ENCODE data around the gene SEC24B. TPM values are rescaled to one million over a fixed set of nuclear protein-coding genes. Genes with fewer than 3 reads are reported as not detected.
"Not testable (repeated sequence)": the region's sequence is repeated elsewhere in the genome, so short reads cannot be mapped to it uniquely, and the experiment has no call there.

SEC24B gene
- total and polyA plus RNA-seq, 4 experiments from 2014 or later: 12.1 to 37.7 (median 32.4) TPM

GRCh38 chr4:109444182-109444844 is 10.7 kb downstream of the SEC24B start:
- no peak overlapping the region for H3K27ac ChIP-seq (ENCODE audit: low read depth, low read length)
- ChIA-PET POLR2A (ENCODE audit: partially characterized antibody) (interaction anchor here (0.7 kb wide), 1 partner anchor 256 kb away, joined by 4 read pairs; no protein-coding TSS in a partner anchor), CTCF (ENCODE audit: partially characterized antibody) (interaction anchor here (0.6 to 1.8 kb wide), 4 partner anchors 11 to 360 kb away, joined by 3 to 12 read pairs (median 3); partner anchors contain the start of gene SEC24B)
- peaks cover 61% of the 10 kb centered on the region for H3K4me1 ChIP-seq (ENCODE audit: insufficient read depth, low read length)
- Mint-ChIP-seq H3K4me1 (peaks cover 45 to 80% (median 65%) of the 10 kb centered on the region in 4 donors), H3K27ac (peak overlapping the region in 2 of 7 donors; percentile 73 to 82), H3K36me3 (peaks cover 15 to 29% of the 10 kb centered on the region in 2 donors), H3K4me3 (peak overlapping the region in 3 of 8 donors; percentile 27 to 44 (median 44)), H3K9me3 (peaks cover 0 to 2% (median 0%) of the 10 kb centered on the region in 8 donors), H3K27me3 (no peaks in the 10 kb centered on the region)
- H3K9me3 ChIP-seq (ENCODE audit: control insufficient read depth in 1 of 2, low read length in 2 of 2): no peaks in the 10 kb centered on the region
- DNase-seq: no peak
- H3K27me3 ChIP-seq (ENCODE audit: insufficient read depth, low read length): no peaks in the 10 kb centered on the region
- H3K4me3 ChIP-seq (ENCODE audit: low read length in 2 of 2): no peak overlapping the region
- intact Hi-C loops (cut with micrococcal nuclease): no loop called here
- peaks cover 6% of the 10 kb centered on the region for H3K36me3 ChIP-seq (ENCODE audit: insufficient read depth, low read length)

DNA sequence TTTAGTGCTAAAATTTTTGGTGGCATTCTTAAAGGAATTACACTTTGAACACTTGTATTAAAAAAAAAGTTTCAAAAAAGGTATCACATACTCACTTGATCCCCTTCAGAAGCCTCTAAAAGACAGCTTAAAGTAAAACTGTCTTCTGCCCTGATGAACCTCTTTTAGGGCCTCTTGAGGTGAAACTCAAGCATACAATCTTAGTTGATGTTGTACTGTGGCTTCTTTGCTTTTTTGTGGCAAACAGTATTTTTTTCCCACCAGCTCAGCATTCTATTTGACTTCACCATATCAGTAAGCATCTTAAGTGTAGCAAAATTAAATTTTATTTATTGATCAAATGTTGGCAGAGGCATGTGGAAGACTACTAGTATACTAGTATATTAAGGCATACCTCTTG is 13.7 kb downstream of the SEC24B start:
- H3K4me3 Mint-ChIP-seq: no peak overlapping the region
- no peaks in the 10 kb centered on the region for H3K27me3 Mint-ChIP-seq
- peaks cover 0 to 2% (median 0%) of the 10 kb centered on the region in 8 donors for H3K9me3 Mint-ChIP-seq
- H3K4me3 ChIP-seq (ENCODE audit: low read length in 2 of 2): no peak overlapping the region
- peaks cover 42 to 74% (median 52%) of the 10 kb centered on the region in 4 donors for H3K4me1 Mint-ChIP-seq
- ChIA-PET CTCF (ENCODE audit: partially characterized antibody) (interaction anchor here (1.1 to 1.5 kb wide), 2 partner anchors 14 to 83 kb away, joined by 3 to 5 read pairs; partner anchors contain the start of gene SEC24B), POLR2A (ENCODE audit: partially characterized antibody) (interaction anchor here (1.4 kb wide), 1 partner anchor 13 kb away, joined by 6 read pairs; the partner anchor contains the start of gene SEC24B)
- peaks cover 49% of the 10 kb centered on the region for H3K4me1 ChIP-seq (ENCODE audit: insufficient read depth, low read length)
- H3K9me3 ChIP-seq (ENCODE audit: control insufficient read depth in 1 of 2, low read length in 2 of 2): no peaks in the 10 kb centered on the region
- DNase-seq: no peak
- peaks cover 17% of the 10 kb centered on the region for H3K36me3 ChIP-seq (ENCODE audit: insufficient read depth, low read length)
- no peak overlapping the region for H3K27ac ChIP-seq (ENCODE audit: low read depth, low read length)
- H3K27ac Mint-ChIP-seq: peak overlapping the region in 2 of 7 donors; percentile 17 to 24
- H3K36me3 Mint-ChIP-seq: peaks cover 36 to 51% of the 10 kb centered on the region in 2 donors
- intact Hi-C loops (cut with micrococcal nuclease): no loop called here
- no peaks in the 10 kb centered on the region for H3K27me3 ChIP-seq (ENCODE audit: insufficient read depth, low read length)

GRCh38 chr4:109451544-109452273 is 18.1 kb downstream of the SEC24B start:
- H3K4me1 ChIP-seq (ENCODE audit: insufficient read depth, low read length): peaks cover 35% of the 10 kb centered on the region
- Mint-ChIP-seq H3K36me3 (peaks cover 46 to 60% of the 10 kb centered on the region in 2 donors), H3K4me1 (peaks cover 37 to 66% (median 52%) of the 10 kb centered on the region in 4 donors), H3K27ac (peak overlapping the region in 1 of 7 donors; percentile 41), H3K9me3 (no peaks in the 10 kb centered on the region), H3K4me3 (no peak overlapping the region), H3K27me3 (no peaks in the 10 kb centered on the region)
- no peak overlapping the region for H3K4me3 ChIP-seq (ENCODE audit: low read length in 2 of 2)
- no peak overlapping the region for H3K27ac ChIP-seq (ENCODE audit: low read depth, low read length)
- no peak for DNase-seq
- H3K9me3 ChIP-seq (ENCODE audit: control insufficient read depth in 1 of 2, low read length in 2 of 2): no peaks in the 10 kb centered on the region
- intact Hi-C loops (cut with micrococcal nuclease): no loop called here
- CTCF ChIA-PET (ENCODE audit: partially characterized antibody): no interaction called here
- peaks cover 11% of the 10 kb centered on the region for H3K36me3 ChIP-seq (ENCODE audit: insufficient read depth, low read length)
- POLR2A ChIA-PET (ENCODE audit: partially characterized antibody): interaction anchor here (0.6 kb wide), 1 partner anchor 802 kb away, joined by 3 read pairs; no protein-coding TSS in a partner anchor
- H3K27me3 ChIP-seq (ENCODE audit: insufficient read depth, low read length): no peaks in the 10 kb centered on the region

DNA sequence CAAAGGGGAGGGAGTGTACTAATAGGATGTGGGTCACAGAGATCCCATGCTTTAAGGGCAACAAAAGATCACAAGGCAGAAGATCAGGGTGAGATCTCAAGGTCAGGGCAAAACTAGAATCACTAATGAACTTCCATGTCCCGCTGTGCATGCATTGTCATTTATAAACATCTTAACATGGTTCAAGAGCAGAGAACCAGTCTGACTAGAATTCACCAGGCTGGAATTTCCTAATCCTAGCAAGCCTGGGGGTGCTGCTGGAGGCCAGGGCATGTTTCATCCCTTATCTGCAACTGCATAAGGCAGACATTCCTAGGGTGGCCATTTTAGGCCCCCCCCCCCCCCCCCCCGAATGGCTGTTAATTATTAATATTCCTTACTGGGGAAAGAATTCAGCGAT is 19.5 kb downstream of the SEC24B start:
- H3K27ac Mint-ChIP-seq; H3K27me3 ChIP-seq (ENCODE audit: insufficient read depth, low read length); DNase-seq; CTCF ChIA-PET (ENCODE audit: partially characterized antibody); H3K9me3 Mint-ChIP-seq; H3K9me3 ChIP-seq (ENCODE audit: control insufficient read depth in 1 of 2, low read length in 2 of 2); H3K4me3 Mint-ChIP-seq; H3K27me3 Mint-ChIP-seq; H3K4me3 ChIP-seq (ENCODE audit: low read length in 2 of 2); H3K27ac ChIP-seq (ENCODE audit: low read depth, low read length); POLR2A ChIA-PET (ENCODE audit: partially characterized antibody); intact Hi-C loops (cut with micrococcal nuclease): not testable (repeated sequence)
- Histone ChIP-seq H3K4me1 (ENCODE audit: insufficient read depth, low read length) (peaks cover 22% of the 10 kb centered on the region), H3K36me3 (ENCODE audit: insufficient read depth, low read length) (peaks cover 11% of the 10 kb centered on the region)
- Mint-ChIP-seq H3K4me1 (peaks cover 32 to 62% (median 49%) of the 10 kb centered on the region in 4 donors), H3K36me3 (peaks cover 54 to 56% of the 10 kb centered on the region in 2 donors)

DNA sequence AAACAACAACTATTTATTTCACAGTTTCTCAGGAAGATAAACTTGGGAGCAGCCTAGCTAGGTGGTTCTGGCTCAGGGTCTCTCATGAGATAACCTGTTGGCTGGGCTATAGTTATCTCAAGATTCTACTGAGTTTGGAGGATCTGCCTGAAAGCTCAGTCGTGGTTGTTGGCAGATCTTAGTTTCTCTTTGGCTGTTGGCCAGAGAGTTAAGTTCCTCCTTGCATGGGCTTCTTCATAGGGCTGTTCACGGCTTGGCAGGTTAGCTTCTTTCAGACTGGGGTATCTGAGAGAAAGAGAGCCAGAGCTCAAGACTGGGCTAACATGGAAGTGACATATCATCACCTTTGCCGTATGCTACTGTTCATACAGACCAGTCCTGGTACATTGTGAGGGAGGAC is 28.7 kb downstream of the SEC24B start:
- H3K36me3 Mint-ChIP-seq: peaks cover 44 to 45% of the 10 kb centered on the region in 2 donors
- Histone ChIP-seq H3K9me3 (ENCODE audit: control insufficient read depth in 1 of 2, low read length in 2 of 2) (no peaks in the 10 kb centered on the region), H3K4me3 (ENCODE audit: low read length in 2 of 2) (no peak overlapping the region), H3K36me3 (ENCODE audit: insufficient read depth, low read length) (peaks cover 27% of the 10 kb centered on the region), H3K27ac (ENCODE audit: low read depth, low read length) (no peak overlapping the region), H3K27me3 (ENCODE audit: insufficient read depth, low read length) (no peaks in the 10 kb centered on the region), H3K4me1 (ENCODE audit: insufficient read depth, low read length) (no peaks in the 10 kb centered on the region)
- H3K27ac Mint-ChIP-seq: peak overlapping the region in 1 of 7 donors; percentile 12
- POLR2A ChIA-PET (ENCODE audit: partially characterized antibody): no interaction called here
- H3K27me3 Mint-ChIP-seq: no peaks in the 10 kb centered on the region
- peaks cover 0 to 1% (median 0%) of the 10 kb centered on the region in 8 donors for H3K9me3 Mint-ChIP-seq
- H3K4me3 Mint-ChIP-seq: no peak overlapping the region
- peaks cover 24 to 44% (median 28%) of the 10 kb centered on the region in 4 donors for H3K4me1 Mint-ChIP-seq
- intact Hi-C loops (cut with micrococcal nuclease): no loop called here
- CTCF ChIA-PET (ENCODE audit: partially characterized antibody): interaction anchor here (0.8 to 1.9 kb wide), 4 partner anchors 16 to 516 kb away, joined by 3 to 9 read pairs (median 4); partner anchors contain the start of gene SEC24B
- DNase-seq: no peak

GRCh38 chr4:109462802-109463201 is 29.2 kb downstream of the SEC24B start:
- no peaks in the 10 kb centered on the region for H3K27me3 Mint-ChIP-seq
- Histone ChIP-seq H3K27me3 (ENCODE audit: insufficient read depth, low read length) (no peaks in the 10 kb centered on the region), H3K4me3 (ENCODE audit: low read length in 2 of 2) (no peak overlapping the region), H3K36me3 (ENCODE audit: insufficient read depth, low read length) (peaks cover 27% of the 10 kb centered on the region), H3K9me3 (ENCODE audit: control insufficient read depth in 1 of 2, low read length in 2 of 2) (no peaks in the 10 kb centered on the region), H3K27ac (ENCODE audit: low read depth, low read length) (no peak overlapping the region), H3K4me1 (ENCODE audit: insufficient read depth, low read length) (no peaks in the 10 kb centered on the region)
- peaks cover 20 to 44% (median 25%) of the 10 kb centered on the region in 4 donors for H3K4me1 Mint-ChIP-seq
- H3K36me3 Mint-ChIP-seq: peaks cover 40 to 46% of the 10 kb centered on the region in 2 donors
- DNase-seq: no peak
- intact Hi-C loops (cut with micrococcal nuclease): no loop called here
- H3K4me3 Mint-ChIP-seq: no peak overlapping the region
- POLR2A ChIA-PET (ENCODE audit: partially characterized antibody): no interaction called here
- CTCF ChIA-PET (ENCODE audit: partially characterized antibody): interaction anchor here (0.9 to 1.9 kb wide), 3 partner anchors 16 to 364 kb away, joined by 3 to 9 read pairs (median 3); partner anchors contain the start of gene SEC24B
- H3K9me3 Mint-ChIP-seq: peaks cover 0 to 1% (median 0%) of the 10 kb centered on the region in 8 donors
- peak overlapping the region in 2 of 7 donors; percentile 12 to 18 for H3K27ac Mint-ChIP-seq

DNA sequence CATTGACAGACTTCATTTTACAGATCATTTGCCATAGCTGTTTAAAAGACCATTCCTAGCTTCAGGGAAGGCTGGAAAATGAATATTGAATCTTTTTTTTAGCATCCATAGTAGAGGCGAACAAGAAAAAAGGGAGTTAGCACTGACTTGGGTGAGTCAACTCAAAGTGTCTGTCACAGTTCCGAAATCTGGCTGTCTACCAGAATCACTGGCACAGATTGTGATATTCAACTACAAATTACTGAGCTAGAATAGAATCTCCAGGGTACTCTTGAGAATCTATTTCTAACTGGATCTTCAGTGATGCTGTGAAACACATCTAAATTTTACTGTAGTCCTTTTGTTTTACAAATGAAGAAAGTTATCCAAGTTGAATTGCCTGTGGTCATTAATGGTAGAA is 31.5 kb downstream of the SEC24B start:
- no peak for DNase-seq
- ChIA-PET CTCF (ENCODE audit: partially characterized antibody) (interaction anchor here (0.6 kb wide), 1 partner anchor 514 kb away, joined by 3 read pairs; no protein-coding TSS in a partner anchor), POLR2A (ENCODE audit: partially characterized antibody) (no interaction called here)
- Histone ChIP-seq H3K27ac (ENCODE audit: low read depth, low read length) (no peak overlapping the region), H3K4me3 (ENCODE audit: low read length in 2 of 2) (no peak overlapping the region), H3K4me1 (ENCODE audit: insufficient read depth, low read length) (peaks cover 3% of the 10 kb centered on the region), H3K36me3 (ENCODE audit: insufficient read depth, low read length) (peaks cover 27% of the 10 kb centered on the region), H3K9me3 (ENCODE audit: control insufficient read depth in 1 of 2, low read length in 2 of 2) (no peaks in the 10 kb centered on the region), H3K27me3 (ENCODE audit: insufficient read depth, low read length) (no peaks in the 10 kb centered on the region)
- no peak overlapping the region for H3K27ac Mint-ChIP-seq
- H3K4me1 Mint-ChIP-seq: peaks cover 25 to 53% (median 37%) of the 10 kb centered on the region in 4 donors
- no peaks in the 10 kb centered on the region for H3K9me3 Mint-ChIP-seq
- H3K4me3 Mint-ChIP-seq: no peak overlapping the region
- H3K27me3 Mint-ChIP-seq: no peaks in the 10 kb centered on the region
- intact Hi-C loops (cut with micrococcal nuclease): no loop called here
- peaks cover 42 to 56% of the 10 kb centered on the region in 2 donors for H3K36me3 Mint-ChIP-seq
